ENCODE measurements around the gene LARGE1. TPM values are rescaled to one million over a fixed set of nuclear protein-coding genes. Genes with fewer than 3 reads are reported as not detected.

Gene LARGE1
- total and polyA plus RNA-seq, 2 of the 8 experiments (the other 6 are each of a cell fraction or from before 2014, with no cell fraction given): 43.7 to 83.0 TPM

- peaks cover 0 to 18% of the 10 kb centered on the region in 2 experiments; a peak in 2 of 4 replicates for H3K79me2 ChIP-seq (ENCODE audit: control insufficient read depth in 1 of 2, insufficient read depth in 2 of 2, low read length in 2 of 2)
- H2BK12ac ChIP-seq (ENCODE audit: low read depth, low read length): no peak overlapping the region
- no peak overlapping the region for H3K23ac ChIP-seq (ENCODE audit: insufficient read length)
- H2BK5ac ChIP-seq (ENCODE audit: low read depth, low read length): no peak overlapping the region
- H3K4me2 ChIP-seq (ENCODE audit: insufficient read depth in 1 of 2, low read depth in 2 of 2, low read length in 2 of 2): no peak overlapping the region
- H3K56ac ChIP-seq (replicated peaks; ENCODE audit: insufficient read length, low read depth, low read length): no peak overlapping the region
- H3K4me1 ChIP-seq (replicated peaks in 1 of 4; ENCODE audit: control insufficient read depth in 3 of 4, insufficient read depth in 4 of 4, low read length in 3 of 4): no peaks in the 10 kb centered on the region
- H2BK15ac ChIP-seq (ENCODE audit: low read length): no peak overlapping the region
- no peak overlapping the region for H3K4ac ChIP-seq (replicated peaks; ENCODE audit: insufficient read length, low read depth, low read length)
- POLR2A ChIA-PET (ENCODE audit: partially characterized antibody): no interaction called here
- H2AK5ac ChIP-seq (ENCODE audit: low read depth, low read length): no peak overlapping the region
- H3K79me1 ChIP-seq (ENCODE audit: low read depth, low read length): peaks cover 6% of the 10 kb centered on the region; the same call in 1 of the 2 replicates
- H3K27ac ChIP-seq (ENCODE audit: low read depth, low read length): no peak overlapping the region
- peaks cover 2% of the 10 kb centered on the region in 2 experiments for H4K20me1 ChIP-seq (replicated peaks in 1 of 2; ENCODE audit: control insufficient read depth in 1 of 2, insufficient read depth in 2 of 2, low read length in 2 of 2)
- no peaks in the 10 kb centered on the region for H3K23me2 ChIP-seq (ENCODE audit: low read depth, low read length)
- no peak overlapping the region for H4K91ac ChIP-seq (replicated peaks; ENCODE audit: insufficient read length, low read length)
- no peak overlapping the region for H3K18ac ChIP-seq (ENCODE audit: extremely low read depth, low read length)
- no peaks in the 10 kb centered on the region for H3K36me3 ChIP-seq (ENCODE audit: control insufficient read depth in 2 of 4, insufficient read depth in 4 of 4, low read length in 3 of 4)
- H4K8ac ChIP-seq (ENCODE audit: extremely low read depth, insufficient read depth, low read length): no peak overlapping the region
- no peak for TF ChIP-seq CBX8 (IDR thresholded peaks at IDR 0.05; ENCODE audit: borderline replicate concordance, low read depth, low read length)
- peak; percentile 49; the same call in 1 of the 2 replicates for TF ChIP-seq CEBPB (IDR thresholded peaks at IDR 0.05; ENCODE audit: low read depth, low read length)
- DNase-seq (ENCODE audit: low read depth in 1 of 2, low spot score in 2 of 2): no peak
- FAIRE-seq: no peak
- H3K9ac ChIP-seq (replicated peaks in 1 of 4; ENCODE audit: extremely low read depth in 1 of 4, low read depth in 3 of 4, low read length in 3 of 4): no peak overlapping the region
- H2BK20ac ChIP-seq (ENCODE audit: low read length): no peak overlapping the region
- H2AFZ ChIP-seq (ENCODE audit: low read length): no peak overlapping the region
- no peaks in the 10 kb centered on the region for H3K9me3 ChIP-seq (ENCODE audit: insufficient read depth in 2 of 2, low read depth in 1 of 2, low read length in 1 of 2)
- no peak overlapping the region for H3K4me3 ChIP-seq (ENCODE audit: extremely low read depth in 1 of 4, insufficient read depth in 2 of 4, low read depth in 3 of 4, low read length in 4 of 4)
- H3K14ac ChIP-seq (ENCODE audit: insufficient read length): no peak overlapping the region
- no peak overlapping the region for H2BK120ac ChIP-seq (replicated peaks; ENCODE audit: low read depth, low read length)
- no peaks in the 10 kb centered on the region for H3K27me3 ChIP-seq (replicated peaks in 1 of 4; ENCODE audit: control insufficient read depth in 3 of 4, extremely low read depth in 1 of 4, insufficient read depth in 3 of 4, low read length in 3 of 4)
- CTCF ChIA-PET (ENCODE audit: partially characterized antibody): interaction anchor here (1.3 kb wide), 2 partner anchors 19 to 24 kb away, joined by 3 to 4 read pairs; no protein-coding TSS in a partner anchor
- WGBS, 2 experiments (ENCODE audit: extremely low coverage in 1 of 2, insufficient coverage in 1 of 2, insufficient read length in 1 of 2, insufficient replicate concordance in 2 of 2, low coverage in 1 of 2, low lambda C conversion rate in 2 of 2, missing lambda C conversion rate in 1 of 2): 78% methylated on average over 4 of the region's 4 CpGs; no CpG with 5 or more reads in 1 of the 2 experiments
- H4K5ac ChIP-seq (ENCODE audit: insufficient read length, low read depth, low read length): no peak overlapping the region
These were observed 377.6 kb downstream of the LARGE1 start for GRCh38 chr22:33542722-33543121.
